IPS-18c (cell line): ENCODE data around the gene ITPKB.
A peak's percentile ranks its signal among the peaks of the same experiment; 100 is the strongest.

ENCODE experiments used
- H3K4me3 ChIP-seq: 2 replicates; pipeline ENCODE4 v1.7.0; 2013; ENCODE audit warnings: low read depth, mild to moderate bottlenecking, low read length, moderate library complexity; ENCODE audit not compliant: insufficient read depth
- H3K9me3 ChIP-seq: one replicate; pipeline ENCODE4 v1.6.1; 2013; ENCODE audit warnings: mild to moderate bottlenecking, low read length, moderate library complexity; ENCODE audit not compliant: control insufficient read depth, insufficient read depth

ITPKB gene

DNA sequence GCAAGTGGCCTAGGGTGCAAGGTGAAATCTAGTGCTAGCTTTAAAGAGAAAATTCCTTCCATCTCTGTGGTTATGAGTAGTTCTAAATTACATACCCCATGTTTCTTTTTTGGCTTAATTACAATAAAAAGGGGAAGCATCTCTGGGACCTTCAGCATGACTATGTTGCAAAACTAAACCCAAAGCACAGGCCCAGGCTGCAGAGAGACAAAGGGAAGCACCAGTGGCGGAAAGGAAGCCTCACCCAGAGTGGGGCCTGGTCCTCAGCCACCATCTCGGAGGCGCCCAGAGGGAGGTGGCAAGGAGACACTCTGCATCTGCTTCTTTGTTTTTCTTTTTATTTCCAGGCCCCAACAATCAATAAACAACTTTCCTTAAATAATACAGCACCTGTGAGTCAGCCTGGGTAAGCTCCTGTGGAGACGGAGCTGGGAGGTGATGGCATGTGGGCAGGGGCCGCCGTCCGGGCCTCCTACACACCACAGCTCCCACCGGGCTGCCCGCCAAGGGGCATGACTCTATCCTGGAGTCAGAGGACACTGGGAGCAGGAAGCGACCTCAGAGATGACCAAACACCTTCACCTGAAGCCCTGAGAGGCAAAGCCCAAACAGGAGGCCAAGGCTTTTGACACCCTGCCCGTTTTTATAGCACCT, 21.7 kb downstream of the ITPKB start:
- Histone ChIP-seq H3K9me3 (no peaks in the 10 kb centered on the region), H3K4me3 (no peak overlapping the region)

DNA sequence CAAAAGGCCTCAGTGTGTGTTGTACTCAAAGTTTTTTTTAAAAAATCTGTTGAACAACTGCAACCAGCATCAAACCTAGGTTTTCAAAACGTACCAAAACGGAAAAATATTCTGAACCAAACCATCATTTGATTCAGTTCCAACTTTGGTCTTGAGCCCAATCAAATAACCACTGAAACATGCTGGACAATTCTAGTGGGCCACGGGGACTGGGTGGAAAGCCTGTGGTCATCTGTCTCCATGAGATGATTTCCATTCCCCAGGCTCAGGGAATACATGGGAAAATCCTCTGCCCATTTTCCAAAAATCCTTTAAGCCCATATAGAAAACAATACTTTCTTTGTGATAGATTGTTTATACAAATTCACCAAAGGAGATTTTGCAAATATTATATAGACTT, 22.5 kb downstream of the ITPKB start:
- Histone ChIP-seq H3K4me3 (no peak overlapping the region), H3K9me3 (no peaks in the 10 kb centered on the region)

DNA sequence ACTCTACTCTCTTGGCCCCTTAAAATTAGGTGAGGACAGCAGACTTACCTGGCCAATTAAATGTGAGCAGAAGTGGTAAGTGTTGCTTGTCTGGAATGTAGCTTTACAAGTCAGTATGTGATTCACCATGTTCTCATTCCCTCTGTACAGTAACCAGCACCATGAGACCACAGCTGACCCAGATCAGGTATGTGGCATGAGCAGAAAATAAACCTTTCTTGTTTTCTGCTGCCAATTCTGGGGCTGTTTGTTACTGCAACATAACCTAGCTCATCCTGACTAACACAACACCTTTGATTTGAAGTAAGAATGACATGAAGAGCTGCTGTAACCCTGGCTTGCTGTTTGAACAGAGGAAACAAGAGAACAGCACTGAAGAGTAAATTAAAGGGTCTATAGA, 24.9 kb downstream of the ITPKB start:
- Histone ChIP-seq H3K4me3 (no peak overlapping the region), H3K9me3 (no peaks in the 10 kb centered on the region)

DNA sequence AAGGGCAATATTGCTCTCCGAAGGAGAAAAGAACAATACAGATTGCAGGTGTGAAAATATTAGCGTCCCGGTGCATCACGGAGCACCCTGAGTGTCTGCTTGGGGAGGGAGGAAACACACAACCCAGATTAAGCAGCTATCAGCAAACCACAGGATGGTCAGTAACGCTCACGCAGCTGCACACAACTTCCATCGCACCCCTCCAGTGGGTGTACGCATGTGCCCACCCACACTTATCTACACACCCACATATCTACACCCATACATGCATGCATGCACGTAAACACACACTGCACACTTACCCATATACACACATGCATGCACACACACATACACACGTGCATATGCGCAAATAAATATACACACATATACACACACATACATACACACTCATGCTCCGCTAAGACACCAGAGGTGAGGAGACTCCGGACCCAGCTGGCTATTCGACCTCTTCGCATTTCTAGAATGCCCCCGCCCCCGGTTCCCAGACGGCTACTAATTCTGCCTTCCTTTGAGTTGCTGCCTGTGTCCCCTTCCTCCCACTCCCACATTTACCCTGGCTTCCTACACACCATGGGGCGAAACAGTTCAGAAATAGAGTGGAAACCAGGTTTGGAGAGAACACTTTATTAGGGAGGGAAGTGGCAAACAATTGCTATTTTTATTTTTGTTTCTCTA, 26.2 kb downstream of the ITPKB start:
- no peak overlapping the region for H3K4me3 ChIP-seq
- H3K9me3 ChIP-seq = no peaks in the 10 kb centered on the region

DNA sequence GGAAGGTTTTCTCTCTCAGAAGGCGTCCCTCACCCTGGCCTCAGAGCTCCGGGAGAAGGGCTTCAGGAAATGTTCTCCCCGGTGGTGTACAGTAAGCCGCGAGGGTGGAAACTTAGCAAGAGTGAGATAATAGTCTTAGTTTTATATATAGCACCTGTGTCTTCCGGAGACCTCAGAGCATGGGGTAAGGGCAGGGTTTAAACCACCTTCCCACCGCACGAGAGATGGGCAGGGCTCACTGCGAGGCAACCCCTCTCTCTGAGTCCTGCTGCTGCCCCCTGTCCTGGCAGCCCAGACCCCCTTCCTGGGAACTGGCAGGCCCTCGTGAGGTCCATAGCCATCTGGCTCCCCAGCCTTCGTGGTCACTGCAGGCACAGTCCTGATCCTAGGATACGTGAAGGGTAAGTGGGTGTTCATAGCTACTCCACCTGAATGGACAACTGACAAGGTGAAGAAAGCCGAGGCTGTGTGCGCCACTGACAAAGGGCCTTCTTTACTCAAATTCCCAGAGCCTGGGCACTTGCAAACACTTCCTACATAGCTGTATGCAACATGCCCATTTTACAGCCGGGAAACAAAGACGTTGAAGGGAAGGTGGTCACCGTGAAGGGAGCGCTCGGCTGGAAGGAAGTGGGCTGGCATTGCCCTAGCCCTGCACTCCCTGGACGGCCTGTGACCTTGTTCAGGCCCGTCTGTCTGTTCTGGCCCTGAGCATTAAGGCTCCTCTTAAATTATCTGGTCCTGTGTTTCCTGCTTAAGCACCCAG, 26.9 kb downstream of the ITPKB start:
- no peak overlapping the region for H3K4me3 ChIP-seq
- no peaks in the 10 kb centered on the region for H3K9me3 ChIP-seq

DNA sequence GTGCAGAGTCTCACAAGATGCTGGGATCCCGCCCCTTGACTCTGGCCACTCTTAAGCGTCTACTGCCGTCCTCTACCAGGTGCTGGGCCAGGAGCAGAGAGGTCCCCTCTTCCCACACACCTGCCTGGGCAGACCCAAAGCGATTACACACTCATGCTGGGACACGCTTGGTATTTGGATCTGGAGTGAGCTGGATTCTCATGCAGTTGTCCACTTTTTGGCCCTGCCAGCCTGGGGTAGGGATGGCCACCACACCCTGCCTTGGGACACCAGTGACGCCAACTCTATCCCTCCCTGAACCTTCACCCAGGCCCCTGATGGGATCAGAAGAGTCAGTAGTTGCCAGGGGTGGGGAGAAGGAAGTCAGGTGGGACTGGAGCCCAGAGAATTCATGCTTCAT, 28.6 kb downstream of the ITPKB start:
- Histone ChIP-seq H3K9me3 (no peaks in the 10 kb centered on the region), H3K4me3 (no peak overlapping the region)

DNA sequence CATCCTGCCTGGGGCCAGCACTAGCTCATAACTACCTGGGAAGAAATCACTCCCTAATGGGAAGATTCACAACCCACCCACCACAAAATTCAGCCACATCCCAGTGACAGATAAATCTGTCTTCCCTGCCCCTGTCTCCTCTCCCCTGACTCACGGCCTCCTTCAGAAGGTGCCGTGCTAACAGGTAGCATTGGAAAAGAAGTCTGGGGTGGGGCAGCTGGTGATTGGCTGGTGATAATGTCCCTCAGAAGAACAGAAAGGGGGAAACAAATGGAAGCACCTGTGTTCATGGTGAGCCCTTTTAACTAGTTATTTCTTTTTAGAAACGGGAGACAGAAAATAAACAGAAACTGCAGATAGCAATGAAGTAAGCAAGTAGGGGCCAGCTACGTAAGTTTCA, 29.1 kb downstream of the ITPKB start:
- no peak overlapping the region for H3K4me3 ChIP-seq
- no peaks in the 10 kb centered on the region for H3K9me3 ChIP-seq

DNA sequence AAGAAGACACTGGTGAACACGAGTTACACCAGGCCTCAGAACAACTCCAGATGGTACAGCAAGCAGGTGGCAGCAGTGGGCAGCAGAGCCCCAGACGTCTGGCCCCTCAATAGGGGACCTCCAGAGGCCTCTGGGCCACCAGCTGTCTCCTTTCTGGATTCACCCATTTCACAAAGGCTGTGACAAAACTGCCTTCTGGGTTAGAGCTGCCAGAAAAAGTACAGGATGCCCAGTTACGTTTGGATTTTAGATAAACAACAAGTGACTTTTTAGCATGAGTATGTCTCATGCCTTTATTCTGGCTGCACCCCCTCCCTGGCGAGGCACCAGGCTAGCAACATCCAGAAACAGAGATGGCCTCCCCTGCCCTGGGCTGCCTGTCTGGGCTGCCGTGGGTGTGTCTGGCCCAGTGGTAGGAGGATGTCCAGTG, 30.1 kb downstream of the ITPKB start:
- Histone ChIP-seq H3K4me3 (no peak overlapping the region), H3K9me3 (no peaks in the 10 kb centered on the region)

DNA sequence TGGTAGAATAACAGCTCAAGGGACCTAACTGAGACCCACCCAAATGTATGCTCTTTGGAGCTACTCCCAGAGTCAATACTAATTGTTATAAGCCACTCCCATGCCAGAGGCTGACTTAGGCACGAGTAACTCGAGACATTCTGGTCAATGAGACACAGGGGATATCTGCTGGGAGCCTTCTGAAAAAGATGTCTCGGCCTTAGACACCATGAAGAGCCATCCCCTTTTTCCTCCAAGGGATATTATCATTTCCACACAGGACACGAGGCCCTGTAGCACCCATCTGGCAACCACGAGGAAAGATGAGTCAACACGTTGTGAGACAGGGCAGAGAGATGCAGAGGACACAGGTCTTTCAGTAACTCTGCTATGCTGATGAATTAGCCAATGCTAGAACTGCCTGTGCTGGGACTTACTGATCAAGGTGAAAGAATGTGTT, 30.7 kb downstream of the ITPKB start:
- H3K9me3 ChIP-seq = no peaks in the 10 kb centered on the region
- H3K4me3 ChIP-seq = no peak overlapping the region

DNA sequence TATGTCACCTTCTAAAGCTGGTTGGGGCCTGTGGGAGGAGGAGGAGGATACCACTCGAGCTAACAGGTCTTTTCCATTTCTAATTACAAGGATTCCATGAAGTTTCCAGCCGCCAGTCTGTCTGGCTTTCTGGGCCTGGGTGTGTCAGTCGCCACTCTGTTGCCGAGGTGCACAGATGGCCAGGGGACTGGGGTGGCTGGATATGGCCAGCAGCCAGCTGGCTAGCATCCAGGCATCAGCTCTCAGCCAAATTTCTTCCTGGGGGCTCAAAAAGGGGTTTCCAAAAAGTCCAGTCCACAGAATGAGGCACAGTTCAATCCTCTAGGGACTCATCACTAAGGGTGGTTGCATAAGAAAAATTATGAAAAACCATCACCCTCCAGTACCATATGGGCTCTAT, 32.4 kb downstream of the ITPKB start:
- H3K4me3 ChIP-seq = no peak overlapping the region
- H3K9me3 ChIP-seq = no peaks in the 10 kb centered on the region

DNA sequence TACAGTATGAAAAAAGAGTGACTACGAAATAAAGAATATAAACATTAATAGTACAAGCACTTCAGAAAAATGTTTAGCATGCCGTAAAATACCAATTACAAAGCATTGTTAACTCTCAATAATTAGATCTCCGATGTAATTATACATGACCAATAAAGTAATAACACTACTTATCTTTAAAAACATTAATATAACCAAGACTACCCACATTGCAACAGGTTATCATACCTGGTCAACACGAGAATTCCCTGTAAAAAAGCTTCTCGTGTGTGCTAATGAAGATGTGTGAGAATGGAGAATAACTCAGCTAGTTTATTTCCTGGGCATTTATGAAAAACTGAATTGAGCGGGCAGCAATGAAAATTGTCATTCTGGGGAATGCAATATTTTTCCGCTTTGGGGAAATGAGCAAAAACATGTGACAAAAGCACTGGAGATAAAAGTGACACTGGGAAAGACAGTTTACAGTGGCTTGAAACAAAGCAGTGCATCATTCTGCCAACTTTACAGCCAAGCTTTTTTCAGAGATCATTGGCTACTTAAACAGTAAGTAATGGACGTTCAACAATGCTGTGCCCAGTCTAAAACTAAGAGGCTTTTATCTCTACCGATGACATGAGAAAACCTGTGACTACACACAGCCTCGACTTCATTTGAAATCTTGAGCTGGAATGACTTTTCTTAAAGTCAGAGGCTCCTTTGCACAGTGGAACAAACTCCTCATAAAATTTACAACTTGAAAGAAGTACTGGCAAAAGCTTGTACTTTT, 34.7 kb downstream of the ITPKB start:
- H3K9me3 ChIP-seq = no peaks in the 10 kb centered on the region
- H3K4me3 ChIP-seq = no peak overlapping the region

DNA sequence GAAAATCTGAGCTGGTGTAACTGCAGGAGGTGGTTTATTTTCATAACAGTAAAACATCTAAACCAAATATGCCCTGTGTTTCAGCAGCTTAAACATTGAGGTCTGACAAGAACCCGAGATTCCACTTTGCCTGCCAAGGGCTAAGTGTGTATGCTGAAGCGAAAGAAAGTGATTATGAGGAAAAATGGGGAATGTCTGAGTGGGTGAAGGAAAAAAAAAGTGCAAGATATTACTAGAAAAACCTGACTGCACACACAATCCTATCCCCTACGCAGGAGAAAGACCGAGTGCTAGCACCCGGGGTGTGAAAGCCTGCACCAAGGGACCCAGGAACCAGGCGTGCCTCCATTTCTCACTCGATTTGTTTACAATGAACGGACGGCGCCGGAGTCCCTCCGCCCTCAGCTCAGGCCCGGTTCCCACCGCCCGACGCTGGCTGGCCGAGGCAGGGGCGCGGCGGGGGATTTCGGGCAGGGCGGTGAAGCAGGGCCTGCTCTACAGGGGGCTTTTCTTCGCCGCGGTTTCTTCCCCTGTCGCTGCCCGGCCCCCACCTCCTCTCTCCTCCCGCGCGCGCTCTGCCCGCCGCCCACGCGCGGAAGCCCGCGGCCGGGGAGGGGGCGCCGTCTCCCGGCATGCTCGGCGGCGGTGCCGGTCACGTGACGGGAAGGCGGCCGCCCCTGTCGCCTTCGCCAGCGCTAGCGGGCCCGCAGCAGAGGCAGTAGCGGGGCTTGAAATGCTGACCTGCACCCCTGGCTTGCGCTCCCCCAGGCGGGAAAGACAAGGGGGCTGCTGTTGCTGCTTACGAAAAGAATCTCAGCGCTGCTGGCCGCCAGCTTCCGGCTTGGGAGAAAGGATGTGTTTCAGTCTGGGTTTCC, 35.9 kb downstream of the ITPKB start:
- Histone ChIP-seq H3K4me3 (peak overlapping the region; percentile 56), H3K9me3 (no peaks in the 10 kb centered on the region)

DNA sequence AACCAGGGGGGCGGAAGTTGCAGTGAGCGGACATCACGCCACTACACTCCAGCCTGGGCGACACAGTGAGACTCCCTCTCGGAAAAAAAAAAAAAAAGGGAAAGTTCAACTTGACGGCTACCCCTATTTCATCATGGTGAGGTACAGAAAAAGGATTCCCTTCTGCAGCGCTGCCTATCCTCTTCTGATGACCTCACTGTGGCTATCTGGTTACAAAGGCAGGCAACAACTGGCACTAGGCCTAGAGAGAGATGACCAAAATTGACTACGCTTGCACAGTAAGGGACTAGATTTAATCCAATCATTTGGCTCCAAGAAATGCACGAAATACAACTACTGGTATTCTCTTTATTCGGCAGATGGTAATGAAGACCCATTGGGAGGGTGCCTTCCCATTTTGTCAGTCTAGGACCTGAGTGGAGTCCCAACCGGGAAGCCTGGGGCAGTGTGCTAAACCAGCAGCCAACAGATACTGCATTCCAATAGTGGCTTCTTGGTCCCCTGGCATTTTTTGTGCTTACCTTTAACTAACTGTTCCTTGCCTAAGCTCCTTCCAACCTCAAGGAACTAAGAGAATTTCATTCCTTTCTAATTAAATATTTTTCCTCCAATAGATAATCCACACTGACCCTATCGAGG, 36.6 kb downstream of the ITPKB start:
- Histone ChIP-seq H3K4me3 (no peak overlapping the region), H3K9me3 (no peaks in the 10 kb centered on the region)

DNA sequence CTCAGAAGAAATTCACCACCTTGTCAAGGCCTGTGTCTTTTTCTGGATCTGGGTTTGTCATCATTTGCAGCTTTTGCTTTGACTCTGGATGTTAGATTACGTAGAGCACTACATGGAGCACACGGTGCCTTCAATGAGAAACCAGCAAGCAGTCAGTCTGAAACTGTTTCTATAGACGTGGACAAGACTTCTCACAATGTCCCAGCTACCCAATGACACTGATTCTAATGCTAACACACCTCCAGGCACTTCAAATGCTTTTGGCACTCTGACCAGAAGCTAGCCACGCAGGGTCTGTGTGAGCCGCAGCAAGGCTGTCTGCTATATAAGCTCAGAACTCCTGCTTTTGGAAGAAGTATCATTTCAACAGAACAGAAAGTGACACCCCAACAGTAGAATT, 38.2 kb downstream of the ITPKB start:
- Histone ChIP-seq H3K9me3 (no peaks in the 10 kb centered on the region), H3K4me3 (no peak overlapping the region)

DNA sequence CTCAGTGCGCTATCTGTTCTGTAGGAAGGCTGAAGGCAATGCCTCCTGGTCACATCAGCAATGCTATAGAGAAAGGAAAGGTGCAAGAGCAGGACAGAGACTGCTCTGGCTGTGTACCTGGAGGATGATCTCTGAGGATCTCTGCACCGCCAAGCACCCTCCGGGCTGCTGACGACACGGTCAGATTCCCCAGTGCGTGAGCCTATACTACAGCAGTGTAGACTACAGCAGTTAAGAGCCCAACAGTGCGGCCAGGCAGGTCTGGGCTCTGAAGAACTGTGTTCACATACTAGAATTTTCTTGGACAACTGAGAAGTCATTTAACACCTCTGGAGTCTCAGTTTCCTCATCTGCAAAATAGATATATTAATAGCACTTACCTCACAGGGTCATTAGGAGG, 39.9 kb downstream of the ITPKB start:
- Histone ChIP-seq H3K9me3 (no peaks in the 10 kb centered on the region), H3K4me3 (no peak overlapping the region)

DNA sequence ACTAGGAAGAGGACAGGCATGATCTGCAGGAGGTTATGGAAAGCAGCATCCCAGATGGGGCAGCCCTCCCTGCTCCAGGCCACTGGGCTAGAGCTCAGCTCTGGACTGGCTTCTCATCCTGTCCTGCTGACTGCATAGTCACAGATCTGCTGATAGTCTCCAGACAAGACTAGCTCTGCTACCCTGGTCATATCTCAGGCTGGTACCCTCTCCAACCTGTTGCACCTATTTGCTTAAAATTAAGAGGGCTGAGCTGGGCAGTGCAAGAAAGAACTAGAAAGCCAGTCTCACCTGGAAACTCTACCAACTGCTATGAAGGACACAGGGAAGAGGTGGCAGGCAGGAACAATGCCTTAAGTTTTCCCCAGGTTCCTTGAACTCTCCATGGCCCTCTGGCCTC, 40.4 kb downstream of the ITPKB start:
- no peaks in the 10 kb centered on the region for H3K9me3 ChIP-seq
- H3K4me3 ChIP-seq = no peak overlapping the region
